ENCODE data around the gene MEGF9. TPM values are rescaled to one million over a fixed set of nuclear protein-coding genes. Genes with fewer than 3 reads are reported as not detected.

Gene MEGF9
- total RNA-seq, 5 donors from 2014 or later (not counting 1 experiment from before 2014, with no cell fraction given): 10.4 to 15.5 (median 11.3) TPM

- H3K4me3 Mint-ChIP-seq: peak overlapping the region in 1 of 3 donors; percentile 98
These were observed 2.2 kb upstream of the MEGF9 start for GRCh38 chr9:120716483-120716882.

GRCh38 chr9:120715389-120715924 is 1.2 kb upstream of the MEGF9 start:
- H3K27me3 ChIP-seq (replicated peaks in 1 of 2; ENCODE audit: control insufficient read depth in 2 of 2, extremely low read depth in 1 of 2, insufficient read depth in 2 of 2, low read length in 1 of 2): no peaks in the 10 kb centered on the region
- H3K4me3 ChIP-seq (ENCODE audit: control insufficient read depth in 1 of 2, extremely low read depth in 1 of 2, low read length in 1 of 2): peak overlapping the region in 1 of 2 donors; percentile 77
- H3K27ac ChIP-seq (ENCODE audit: low read length): no peak overlapping the region
- ATAC-seq (replicated peaks in 1 of 4) (no peak), DNase-seq (no peak)
- H3K4me1 Mint-ChIP-seq: peaks cover 31 to 35% (median 34%) of the 10 kb centered on the region in 3 donors
- H3K27ac Mint-ChIP-seq: no peak overlapping the region
- CTCF ChIA-PET: interaction anchor here in 1 of 2 donors (0.6 kb wide), 2 partner anchors 30 to 42 kb away, joined by 4 to 13 read pairs; no protein-coding TSS in a partner anchor
- peak overlapping the region; percentile 80 to 98 (median 83) for H3K4me3 Mint-ChIP-seq
- H3K4me1 ChIP-seq (ENCODE audit: control insufficient read depth in 1 of 2, extremely low read depth in 1 of 2, insufficient read depth in 2 of 2, low read length in 2 of 2): peaks cover 20 to 22% of the 10 kb centered on the region in 2 experiments
- no peaks in the 10 kb centered on the region for H3K9me3 ChIP-seq
- no peaks in the 10 kb centered on the region for H3K27me3 Mint-ChIP-seq
- WGBS (ENCODE audit: insufficient coverage): 95% methylated on average over 13 of the region's 14 CpGs
- POLR2A ChIA-PET: interaction anchor here (0.6 to 0.7 kb wide), 3 partner anchors 38 to 296 kb away, joined by 3 to 4 read pairs (median 3); no protein-coding TSS in a partner anchor
- H3K36me3 ChIP-seq (ENCODE audit: control insufficient read depth in 2 of 2, extremely low read depth in 1 of 2, insufficient read depth in 1 of 2, low read length in 1 of 2): no peaks in the 10 kb centered on the region
- no peaks in the 10 kb centered on the region for H3K36me3 Mint-ChIP-seq
- H3K9me3 Mint-ChIP-seq: no peaks in the 10 kb centered on the region

More at GRCh38 chr9:120716483-120716882, 2.2 kb upstream of the MEGF9 start:
- H3K9me3 Mint-ChIP-seq: no peaks in the 10 kb centered on the region
- CTCF ChIA-PET: no interaction called here
- Histone ChIP-seq H3K27me3 (replicated peaks in 1 of 2; ENCODE audit: control insufficient read depth in 2 of 2, extremely low read depth in 1 of 2, insufficient read depth in 2 of 2, low read length in 1 of 2) (no peaks in the 10 kb centered on the region), H3K9me3 (no peaks in the 10 kb centered on the region), H3K4me3 (ENCODE audit: control insufficient read depth in 1 of 2, extremely low read depth in 1 of 2, low read length in 1 of 2) (no peak overlapping the region), H3K36me3 (ENCODE audit: control insufficient read depth in 2 of 2, extremely low read depth in 1 of 2, insufficient read depth in 1 of 2, low read length in 1 of 2) (no peaks in the 10 kb centered on the region), H3K4me1 (ENCODE audit: control insufficient read depth in 1 of 2, extremely low read depth in 1 of 2, insufficient read depth in 2 of 2, low read length in 2 of 2) (peaks cover 18 to 22% of the 10 kb centered on the region in 2 experiments), H3K27ac (ENCODE audit: low read length) (no peak overlapping the region)
- WGBS (ENCODE audit: insufficient coverage): 100% methylated on average over 3 of the region's 5 CpGs
- DNase-seq (no peak), ATAC-seq (replicated peaks in 1 of 4) (no peak)
- peaks cover 21 to 25% (median 24%) of the 10 kb centered on the region in 3 donors for H3K4me1 Mint-ChIP-seq
- H3K36me3 Mint-ChIP-seq: no peaks in the 10 kb centered on the region
- H3K27me3 Mint-ChIP-seq: no peaks in the 10 kb centered on the region
- no peak overlapping the region for H3K27ac Mint-ChIP-seq
- POLR2A ChIA-PET: no interaction called here

- H3K36me3 ChIP-seq (ENCODE audit: control insufficient read depth in 2 of 2, extremely low read depth in 1 of 2, insufficient read depth in 1 of 2, low read length in 1 of 2): no peaks in the 10 kb centered on the region
- no peaks in the 10 kb centered on the region for H3K9me3 ChIP-seq
- ATAC-seq (replicated peaks in 1 of 4) (peak in 1 of 4 experiments; percentile 52), DNase-seq (peak in 1 of 35 experiments; percentile 9)
- Mint-ChIP-seq H3K4me1 (peaks cover 31 to 39% (median 38%) of the 10 kb centered on the region in 3 donors), H3K4me3 (peak overlapping the region; percentile 80 to 98 (median 83)), H3K27ac (peak overlapping the region in 1 of 2 donors; percentile 76), H3K9me3 (no peaks in the 10 kb centered on the region), H3K27me3 (no peaks in the 10 kb centered on the region), H3K36me3 (no peaks in the 10 kb centered on the region)
- ChIA-PET POLR2A (interaction anchor here (0.6 to 0.7 kb wide), 3 partner anchors 38 to 297 kb away, joined by 3 to 4 read pairs (median 3); no protein-coding TSS in a partner anchor), CTCF (interaction anchor here (0.6 to 1.0 kb wide), 3 partner anchors 30 to 267 kb away, joined by 3 to 13 read pairs (median 4); no protein-coding TSS in a partner anchor)
- WGBS (ENCODE audit: insufficient coverage): 5% methylated on average over 26 of the region's 30 CpGs
- peak overlapping the region; percentile 77 to 78 for H3K4me3 ChIP-seq (ENCODE audit: control insufficient read depth in 1 of 2, extremely low read depth in 1 of 2, low read length in 1 of 2)
- H3K27ac ChIP-seq (ENCODE audit: low read length): peak overlapping the region; percentile 60
- H3K27me3 ChIP-seq (replicated peaks in 1 of 2; ENCODE audit: control insufficient read depth in 2 of 2, extremely low read depth in 1 of 2, insufficient read depth in 2 of 2, low read length in 1 of 2): no peaks in the 10 kb centered on the region
- peaks cover 20 to 24% of the 10 kb centered on the region in 2 experiments for H3K4me1 ChIP-seq (ENCODE audit: control insufficient read depth in 1 of 2, extremely low read depth in 1 of 2, insufficient read depth in 2 of 2, low read length in 2 of 2)
These were observed 647 bp upstream of the MEGF9 start for GRCh38 chr9:120714846-120715388.

- POLR2A ChIA-PET: no interaction called here
- peak overlapping the region; percentile 92 for H3K27ac Mint-ChIP-seq
- peak overlapping the region; percentile 88 to 98 (median 92) for H3K4me3 Mint-ChIP-seq
- H3K9me3 Mint-ChIP-seq: no peaks in the 10 kb centered on the region
- CTCF ChIA-PET: no interaction called here
- DNase-seq: peak in 6 of 35 experiments; percentile 3 to 28 (median 13)
- no peaks in the 10 kb centered on the region for H3K36me3 Mint-ChIP-seq
- Histone ChIP-seq H3K4me1 (ENCODE audit: control insufficient read depth in 1 of 2, extremely low read depth in 1 of 2, insufficient read depth in 2 of 2, low read length in 2 of 2) (peaks cover 20 to 35% of the 10 kb centered on the region in 2 experiments), H3K27ac (ENCODE audit: low read length) (peak overlapping the region; percentile 70), H3K9me3 (no peaks in the 10 kb centered on the region), H3K36me3 (ENCODE audit: control insufficient read depth in 2 of 2, extremely low read depth in 1 of 2, insufficient read depth in 1 of 2, low read length in 1 of 2) (no peaks in the 10 kb centered on the region), H3K4me3 (ENCODE audit: control insufficient read depth in 1 of 2, extremely low read depth in 1 of 2, low read length in 1 of 2) (peak overlapping the region; percentile 77 to 78), H3K27me3 (replicated peaks in 1 of 2; ENCODE audit: control insufficient read depth in 2 of 2, extremely low read depth in 1 of 2, insufficient read depth in 2 of 2, low read length in 1 of 2) (no peaks in the 10 kb centered on the region)
- no peak for ATAC-seq (replicated peaks in 1 of 4)
- 2% methylated on average over 42 of the region's 50 CpGs for WGBS (ENCODE audit: insufficient coverage)
- H3K4me1 Mint-ChIP-seq: peaks cover 35 to 48% (median 47%) of the 10 kb centered on the region in 3 donors
- no peaks in the 10 kb centered on the region for H3K27me3 Mint-ChIP-seq
These were observed 798 bp downstream of the MEGF9 start for GRCh38 chr9:120713257-120714087.

- Histone ChIP-seq H3K4me3 (ENCODE audit: control insufficient read depth in 1 of 2, extremely low read depth in 1 of 2, low read length in 1 of 2) (peak overlapping the region; percentile 77 to 78), H3K9me3 (no peaks in the 10 kb centered on the region), H3K4me1 (ENCODE audit: control insufficient read depth in 1 of 2, extremely low read depth in 1 of 2, insufficient read depth in 2 of 2, low read length in 2 of 2) (peaks cover 20 to 35% of the 10 kb centered on the region in 2 experiments), H3K36me3 (ENCODE audit: control insufficient read depth in 2 of 2, extremely low read depth in 1 of 2, insufficient read depth in 1 of 2, low read length in 1 of 2) (no peaks in the 10 kb centered on the region), H3K27me3 (replicated peaks in 1 of 2; ENCODE audit: control insufficient read depth in 2 of 2, extremely low read depth in 1 of 2, insufficient read depth in 2 of 2, low read length in 1 of 2) (no peaks in the 10 kb centered on the region), H3K27ac (ENCODE audit: low read length) (peak overlapping the region; percentile 70)
- ATAC-seq (replicated peaks in 1 of 4) (no peak), DNase-seq (peak in 1 of 35 experiments; percentile 12)
- H3K4me1 Mint-ChIP-seq: peaks cover 37 to 48% (median 47%) of the 10 kb centered on the region in 3 donors
- CTCF ChIA-PET: interaction anchor here in 1 of 2 donors (0.5 to 1.2 kb wide), 4 partner anchors 11 to 269 kb away, joined by 3 to 4 read pairs (median 4); no protein-coding TSS in a partner anchor
- no peaks in the 10 kb centered on the region for H3K9me3 Mint-ChIP-seq
- H3K27me3 Mint-ChIP-seq: no peaks in the 10 kb centered on the region
- POLR2A ChIA-PET: no interaction called here
- 46% methylated on average over 3 of the region's 4 CpGs for WGBS (ENCODE audit: insufficient coverage)
- peak overlapping the region; percentile 92 for H3K27ac Mint-ChIP-seq
- H3K36me3 Mint-ChIP-seq: no peaks in the 10 kb centered on the region
- H3K4me3 Mint-ChIP-seq: peak overlapping the region; percentile 88 to 98 (median 92)
These were observed 1.7 kb downstream of the MEGF9 start for GRCh38 chr9:120712539-120713031.
